Thyroid gland (tissue), 4 donors: ENCODE results near the gene CEACAM20.

ENCODE experiments used
- POLR2A ChIP-seq, 2 donors: fragments of 450-650 bp; IDR thresholded peaks; one replicate each; pipeline ENCODE4 v1.6.1; 2017; ENCODE audit warnings: antibody characterized with exemption in 2 of 2, mild to moderate bottlenecking in 2 of 2, moderate library complexity in 1 of 2
- TF ChIP-seq, protein P1 (sequence below), 6 experiments: fragments of 200-600 bp in 3 of 6; fragments of 450-650 bp in 3 of 6; sonication (generic) in 3 of 6; IDR thresholded peaks; one replicate each; pipeline ENCODE4 v1.5.1; 2016 to 2019; ENCODE audit warnings: antibody characterized with exemption in 6 of 6, mild to moderate bottlenecking in 2 of 6, inconsistent platforms in 1 of 6, moderate library complexity in 1 of 6

DNA sequence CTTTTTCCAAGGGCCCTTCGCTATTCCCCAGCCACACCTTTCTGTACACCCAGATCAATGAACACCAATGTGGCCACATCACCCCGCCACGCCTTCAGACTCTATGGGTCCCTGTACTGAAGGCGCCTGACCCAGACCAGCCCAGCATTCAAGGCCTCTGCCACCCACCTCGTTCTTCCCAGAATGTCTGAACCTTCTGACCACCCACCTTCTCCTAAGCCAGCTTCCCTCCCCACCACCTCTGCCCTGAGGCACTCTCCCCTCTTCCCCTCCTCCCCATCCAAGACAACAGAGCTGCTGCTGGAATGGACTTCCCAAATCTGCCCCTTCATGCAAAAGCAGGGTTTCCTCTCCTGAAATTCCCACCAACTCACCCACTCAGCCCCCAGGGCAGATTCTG, 3.3 kb upstream of the CEACAM20 start:
- TF ChIP-seq, protein P1, sequence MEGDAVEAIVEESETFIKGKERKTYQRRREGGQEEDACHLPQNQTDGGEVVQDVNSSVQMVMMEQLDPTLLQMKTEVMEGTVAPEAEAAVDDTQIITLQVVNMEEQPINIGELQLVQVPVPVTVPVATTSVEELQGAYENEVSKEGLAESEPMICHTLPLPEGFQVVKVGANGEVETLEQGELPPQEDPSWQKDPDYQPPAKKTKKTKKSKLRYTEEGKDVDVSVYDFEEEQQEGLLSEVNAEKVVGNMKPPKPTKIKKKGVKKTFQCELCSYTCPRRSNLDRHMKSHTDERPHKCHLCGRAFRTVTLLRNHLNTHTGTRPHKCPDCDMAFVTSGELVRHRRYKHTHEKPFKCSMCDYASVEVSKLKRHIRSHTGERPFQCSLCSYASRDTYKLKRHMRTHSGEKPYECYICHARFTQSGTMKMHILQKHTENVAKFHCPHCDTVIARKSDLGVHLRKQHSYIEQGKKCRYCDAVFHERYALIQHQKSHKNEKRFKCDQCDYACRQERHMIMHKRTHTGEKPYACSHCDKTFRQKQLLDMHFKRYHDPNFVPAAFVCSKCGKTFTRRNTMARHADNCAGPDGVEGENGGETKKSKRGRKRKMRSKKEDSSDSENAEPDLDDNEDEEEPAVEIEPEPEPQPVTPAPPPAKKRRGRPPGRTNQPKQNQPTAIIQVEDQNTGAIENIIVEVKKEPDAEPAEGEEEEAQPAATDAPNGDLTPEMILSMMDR (IDR thresholded peaks at IDR 0.05) = no peak
- TF ChIP-seq POLR2A (IDR thresholded peaks at IDR 0.05) = no peak
